Stimulated activated CD4-positive, alpha-beta T cell treated with anti-CD3 and anti-CD28 coated beads, Interleukin-2, amount 100 ng/mL, for 24 hours (primary cell): ENCODE measurements around the gene SLC35A3.
"Not testable (repeated sequence)": the region's sequence is repeated elsewhere in the genome, so short reads cannot be mapped to it uniquely, and the experiment has no call there.

ENCODE experiments used
- DNase-seq, 2 donors: peaks; one replicate each; pipeline ENCODE4 v3.0.0-alpha.2; 2020

The SLC35A3 gene

GRCh38 chr1:99975529-99975928 is 5.7 kb downstream of the SLC35A3 start:
- no peak for DNase-seq

- not testable (repeated sequence) for DNase-seq
Observed at GRCh38 chr1:99977326-99977725, 7.5 kb downstream of the SLC35A3 start.

GRCh38 chr1:99978218-99978617 is 8.4 kb downstream of the SLC35A3 start:
- DNase-seq, result no peak

GRCh38 chr1:99979091-99979490 is 9.3 kb downstream of the SLC35A3 start:
- DNase-seq, result no peak

GRCh38 chr1:99980928-99981327 is 11.1 kb downstream of the SLC35A3 start:
- no peak for DNase-seq

- DNase-seq, result no peak
Observed at GRCh38 chr1:99986656-99987225, 16.9 kb downstream of the SLC35A3 start.

- no peak for DNase-seq
Observed at GRCh38 chr1:99988210-99988765, 18.5 kb downstream of the SLC35A3 start.

GRCh38 chr1:99992044-99992722 is 22.4 kb downstream of the SLC35A3 start:
- DNase-seq, result no peak

GRCh38 chr1:99992760-99993467 is 23.1 kb downstream of the SLC35A3 start:
- DNase-seq, result no peak

- no peak for DNase-seq
Observed at GRCh38 chr1:99993468-99993845, 23.7 kb downstream of the SLC35A3 start.

GRCh38 chr1:99994496-99994895 is 24.7 kb downstream of the SLC35A3 start:
- DNase-seq, result no peak

- no peak for DNase-seq
Observed at GRCh38 chr1:99996951-99997350, 27.2 kb downstream of the SLC35A3 start.

GRCh38 chr1:100001462-100001861 is 31.7 kb downstream of the SLC35A3 start:
- no peak for DNase-seq

GRCh38 chr1:100005424-100005823 is 35.6 kb downstream of the SLC35A3 start:
- no peak for DNase-seq

GRCh38 chr1:100006688-100007087 is 36.9 kb downstream of the SLC35A3 start:
- DNase-seq, result no peak

- DNase-seq, result no peak
Observed at GRCh38 chr1:100009458-100009857, 39.7 kb downstream of the SLC35A3 start.

GRCh38 chr1:100010804-100011203 is 41.0 kb downstream of the SLC35A3 start:
- DNase-seq, result no peak

GRCh38 chr1:100019220-100019619 is 49.4 kb downstream of the SLC35A3 start:
- DNase-seq, result no peak

GRCh38 chr1:100023482-100023881 is 53.7 kb downstream of the SLC35A3 start:
- DNase-seq, result no peak

GRCh38 chr1:100027212-100027611 is 57.4 kb downstream of the SLC35A3 start:
- DNase-seq, result no peak

- DNase-seq, result no peak
Observed at GRCh38 chr1:100028765-100029164, 59.0 kb downstream of the SLC35A3 start.

- no peak for DNase-seq
Observed at GRCh38 chr1:100034470-100034869, 64.7 kb downstream of the SLC35A3 start.

- DNase-seq, result no peak
Observed at GRCh38 chr1:100035214-100035613, 65.4 kb downstream of the SLC35A3 start.
